Measurements from ENCODE around the gene NRG3. TPM values are rescaled to one million over a fixed set of nuclear protein-coding genes. Genes with fewer than 3 reads are reported as not detected.
"Not testable (repeated sequence)": the region's sequence is repeated elsewhere in the genome, so short reads cannot be mapped to it uniquely, and the experiment has no call there.

Gene NRG3
- total RNA-seq, 1 donor from 2014 or later, result 8.2 TPM

GRCh38 chr10:82660205-82660604, 785.2 kb downstream of the NRG3 start:
- Mint-ChIP-seq H3K4me1 (ENCODE audit: unreplicated experiment) (no peaks in the 10 kb centered on the region), H3K4me3 (ENCODE audit: unreplicated experiment) (no peak overlapping the region), H3K9me3 (ENCODE audit: unreplicated experiment) (no peaks in the 10 kb centered on the region), H3K36me3 (ENCODE audit: low read depth, unreplicated experiment) (no peaks in the 10 kb centered on the region), H3K27me3 (ENCODE audit: unreplicated experiment) (no peaks in the 10 kb centered on the region), H3K27ac (ENCODE audit: unreplicated experiment) (no peak overlapping the region)
- TF ChIP-seq, protein P1, sequence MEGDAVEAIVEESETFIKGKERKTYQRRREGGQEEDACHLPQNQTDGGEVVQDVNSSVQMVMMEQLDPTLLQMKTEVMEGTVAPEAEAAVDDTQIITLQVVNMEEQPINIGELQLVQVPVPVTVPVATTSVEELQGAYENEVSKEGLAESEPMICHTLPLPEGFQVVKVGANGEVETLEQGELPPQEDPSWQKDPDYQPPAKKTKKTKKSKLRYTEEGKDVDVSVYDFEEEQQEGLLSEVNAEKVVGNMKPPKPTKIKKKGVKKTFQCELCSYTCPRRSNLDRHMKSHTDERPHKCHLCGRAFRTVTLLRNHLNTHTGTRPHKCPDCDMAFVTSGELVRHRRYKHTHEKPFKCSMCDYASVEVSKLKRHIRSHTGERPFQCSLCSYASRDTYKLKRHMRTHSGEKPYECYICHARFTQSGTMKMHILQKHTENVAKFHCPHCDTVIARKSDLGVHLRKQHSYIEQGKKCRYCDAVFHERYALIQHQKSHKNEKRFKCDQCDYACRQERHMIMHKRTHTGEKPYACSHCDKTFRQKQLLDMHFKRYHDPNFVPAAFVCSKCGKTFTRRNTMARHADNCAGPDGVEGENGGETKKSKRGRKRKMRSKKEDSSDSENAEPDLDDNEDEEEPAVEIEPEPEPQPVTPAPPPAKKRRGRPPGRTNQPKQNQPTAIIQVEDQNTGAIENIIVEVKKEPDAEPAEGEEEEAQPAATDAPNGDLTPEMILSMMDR (IDR thresholded peaks at IDR 0.05; ENCODE audit: unreplicated experiment), result no peak
- no peak for DNase-seq (ENCODE audit: low spot score)

DNA sequence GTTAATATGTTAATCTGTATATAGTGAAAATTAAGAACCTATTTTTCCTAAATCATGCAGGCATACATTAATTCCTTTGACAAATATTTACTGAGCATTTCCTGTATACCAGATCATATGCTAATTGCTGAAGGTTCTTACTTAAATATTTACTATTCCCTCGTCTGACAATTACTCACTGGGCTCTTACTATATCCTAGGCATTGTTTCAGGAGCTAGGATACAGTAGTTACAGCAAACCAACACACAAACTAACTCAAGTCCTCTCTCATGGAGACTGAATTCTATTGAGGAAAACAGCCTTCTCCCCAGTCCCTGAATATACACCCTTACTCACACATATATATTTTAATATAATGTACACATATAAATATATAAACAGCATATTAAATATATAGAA, 786.0 kb downstream of the NRG3 start:
- no peaks in the 10 kb centered on the region for H3K4me1 Mint-ChIP-seq (ENCODE audit: unreplicated experiment)
- no peaks in the 10 kb centered on the region for H3K27me3 Mint-ChIP-seq (ENCODE audit: unreplicated experiment)
- no peaks in the 10 kb centered on the region for H3K36me3 Mint-ChIP-seq (ENCODE audit: low read depth, unreplicated experiment)
- TF ChIP-seq, protein P1 (IDR thresholded peaks at IDR 0.05; ENCODE audit: unreplicated experiment), result no peak
- DNase-seq (ENCODE audit: low spot score), result no peak
- H3K27ac Mint-ChIP-seq (ENCODE audit: unreplicated experiment), result no peak overlapping the region
- no peak overlapping the region for H3K4me3 Mint-ChIP-seq (ENCODE audit: unreplicated experiment)
- no peaks in the 10 kb centered on the region for H3K9me3 Mint-ChIP-seq (ENCODE audit: unreplicated experiment)

- Mint-ChIP-seq H3K27me3 (ENCODE audit: unreplicated experiment) (no peaks in the 10 kb centered on the region), H3K27ac (ENCODE audit: unreplicated experiment) (no peak overlapping the region), H3K4me1 (ENCODE audit: unreplicated experiment) (no peaks in the 10 kb centered on the region), H3K36me3 (ENCODE audit: low read depth, unreplicated experiment) (no peaks in the 10 kb centered on the region), H3K9me3 (ENCODE audit: unreplicated experiment) (no peaks in the 10 kb centered on the region), H3K4me3 (ENCODE audit: unreplicated experiment) (no peak overlapping the region)
- no peak for DNase-seq (ENCODE audit: low spot score)
- TF ChIP-seq, protein P1 (IDR thresholded peaks at IDR 0.05; ENCODE audit: unreplicated experiment), result no peak
Observed at GRCh38 chr10:82661701-82662100, 786.7 kb downstream of the NRG3 start.

DNA sequence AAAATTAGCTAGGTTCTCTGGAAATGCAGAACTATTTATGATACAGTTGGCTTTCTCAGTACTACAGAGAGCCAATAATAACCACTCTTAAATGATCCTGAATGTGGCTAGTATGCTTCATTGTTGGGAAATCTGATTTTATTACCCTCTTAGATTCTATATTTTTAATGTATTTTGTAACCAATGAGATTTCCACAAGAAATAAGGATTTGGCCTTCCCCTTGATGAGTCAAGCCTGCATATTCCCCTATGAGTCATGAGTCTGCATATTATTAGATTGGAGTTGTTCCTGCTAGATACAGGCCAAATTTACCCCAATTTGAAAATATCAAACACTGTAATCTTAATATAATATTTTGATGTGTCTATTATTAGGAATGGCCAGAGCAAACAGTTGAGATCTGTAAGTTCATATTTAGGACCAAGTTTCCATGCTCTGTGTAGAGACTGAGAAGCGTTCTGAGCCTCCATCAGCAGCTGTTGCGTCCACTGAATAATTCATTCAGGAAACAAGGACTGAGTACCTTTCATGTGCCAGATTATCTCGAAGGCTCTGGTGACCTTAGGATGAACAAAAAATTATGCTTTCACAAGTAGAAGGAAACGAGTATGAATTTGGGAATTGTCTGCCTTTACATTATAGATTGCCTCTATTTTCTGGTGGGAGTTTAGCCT, 793.4 kb downstream of the NRG3 start:
- no peak overlapping the region for H3K27ac Mint-ChIP-seq (ENCODE audit: unreplicated experiment)
- no peaks in the 10 kb centered on the region for H3K4me1 Mint-ChIP-seq (ENCODE audit: unreplicated experiment)
- no peaks in the 10 kb centered on the region for H3K36me3 Mint-ChIP-seq (ENCODE audit: low read depth, unreplicated experiment)
- TF ChIP-seq, protein P1 (IDR thresholded peaks at IDR 0.05; ENCODE audit: unreplicated experiment), result no peak
- H3K9me3 Mint-ChIP-seq (ENCODE audit: unreplicated experiment), result no peaks in the 10 kb centered on the region
- H3K27me3 Mint-ChIP-seq (ENCODE audit: unreplicated experiment), result peaks cover 1% of the 10 kb centered on the region
- no peak for DNase-seq (ENCODE audit: low spot score)
- H3K4me3 Mint-ChIP-seq (ENCODE audit: unreplicated experiment), result no peak overlapping the region

DNA sequence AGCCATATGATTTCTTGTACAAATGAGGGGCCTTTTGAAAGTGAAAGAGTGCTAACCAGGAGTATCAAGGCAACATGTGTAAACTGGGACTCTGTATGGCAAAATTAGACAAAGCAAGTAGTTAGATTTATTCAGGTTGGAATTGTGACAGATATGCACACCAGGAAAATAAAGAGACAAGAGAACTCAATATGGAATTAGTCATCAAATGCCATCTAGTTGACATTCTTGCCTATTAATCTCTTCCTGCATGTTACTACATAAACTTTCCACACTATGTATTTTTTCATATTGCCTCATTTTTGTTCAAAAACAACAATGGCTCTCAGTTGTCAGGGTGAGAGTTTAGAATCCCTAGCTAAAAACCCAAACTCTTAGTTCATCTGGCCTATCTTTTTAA, 799.0 kb downstream of the NRG3 start:
- Mint-ChIP-seq H3K27me3 (ENCODE audit: unreplicated experiment) (peaks cover 1% of the 10 kb centered on the region), H3K9me3 (ENCODE audit: unreplicated experiment) (no peaks in the 10 kb centered on the region), H3K4me1 (ENCODE audit: unreplicated experiment) (no peaks in the 10 kb centered on the region), H3K4me3 (ENCODE audit: unreplicated experiment) (no peak overlapping the region), H3K27ac (ENCODE audit: unreplicated experiment) (no peak overlapping the region), H3K36me3 (ENCODE audit: low read depth, unreplicated experiment) (no peaks in the 10 kb centered on the region)
- no peak for DNase-seq (ENCODE audit: low spot score)
- TF ChIP-seq, protein P1 (IDR thresholded peaks at IDR 0.05; ENCODE audit: unreplicated experiment), result no peak

DNA sequence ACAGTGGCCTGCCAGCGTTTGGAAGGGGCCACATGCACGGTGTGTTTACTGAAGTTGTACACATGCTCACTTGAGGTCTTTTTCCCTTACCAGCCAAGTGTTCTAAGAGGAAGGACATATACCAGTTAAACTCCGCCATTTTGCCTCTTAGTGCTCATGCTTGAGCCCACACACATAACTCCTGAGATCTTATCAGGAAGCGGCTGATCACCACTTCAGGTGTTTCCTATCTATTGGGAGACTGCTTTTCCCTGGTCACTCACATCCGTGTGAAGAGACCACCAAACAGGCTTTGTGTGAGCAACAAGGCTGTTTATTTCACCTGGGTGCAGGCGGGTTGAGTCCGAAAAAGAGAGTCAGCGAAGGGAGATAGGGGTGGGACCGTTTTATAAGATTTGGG, 802.9 kb downstream of the NRG3 start:
- not testable (repeated sequence) for DNase-seq (ENCODE audit: low spot score); H3K9me3 Mint-ChIP-seq (ENCODE audit: unreplicated experiment); H3K4me3 Mint-ChIP-seq (ENCODE audit: unreplicated experiment); H3K36me3 Mint-ChIP-seq (ENCODE audit: low read depth, unreplicated experiment); H3K27me3 Mint-ChIP-seq (ENCODE audit: unreplicated experiment); H3K27ac Mint-ChIP-seq (ENCODE audit: unreplicated experiment); H3K4me1 Mint-ChIP-seq (ENCODE audit: unreplicated experiment)

DNA sequence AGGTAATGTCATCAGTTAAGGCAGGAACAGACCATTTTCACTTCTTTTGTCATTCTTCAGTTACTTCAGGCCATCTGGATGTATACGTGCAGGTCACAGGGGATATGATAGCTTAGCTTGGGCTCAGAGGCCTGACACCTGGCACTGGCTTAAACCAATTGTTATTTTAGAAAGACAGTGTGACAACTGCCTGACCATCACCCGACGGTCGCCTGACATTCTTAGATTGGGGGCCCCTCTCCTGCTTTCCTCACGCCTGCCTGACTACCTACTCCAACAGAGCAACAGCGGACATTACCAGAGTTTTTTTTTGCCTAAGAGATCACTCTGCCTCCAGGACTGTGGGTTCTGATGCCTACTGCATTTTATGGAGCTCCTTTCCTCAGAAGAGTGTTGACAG, 803.5 kb downstream of the NRG3 start:
- not testable (repeated sequence) for H3K4me3 Mint-ChIP-seq (ENCODE audit: unreplicated experiment); H3K9me3 Mint-ChIP-seq (ENCODE audit: unreplicated experiment); DNase-seq (ENCODE audit: low spot score); H3K27me3 Mint-ChIP-seq (ENCODE audit: unreplicated experiment); H3K27ac Mint-ChIP-seq (ENCODE audit: unreplicated experiment); H3K36me3 Mint-ChIP-seq (ENCODE audit: low read depth, unreplicated experiment); H3K4me1 Mint-ChIP-seq (ENCODE audit: unreplicated experiment)
